COLO668 (cell line): ENCODE data around the gene INSIG2.
A peak's percentile ranks its signal among the peaks of the same experiment; 100 is the strongest.

Experiments
- DNase-seq: peaks from one replicate; lab custom pipeline; 2025; ENCODE audit not compliant: unreplicated experiment; lab: John Stamatoyannopoulos, UW

The INSIG2 gene

GRCh38 chr2:118088051-118089024, at the start of gene INSIG2:
INSIG2 (plus strand) TSS chr2:118088471; CDS start chr2:118096557, 8,086 bp downstream.
- DNase-seq = peak; percentile 96

- no peak for DNase-seq
Measured at GRCh38 chr2:118040891-118041290, 47.4 kb upstream of the INSIG2 start.

DNA sequence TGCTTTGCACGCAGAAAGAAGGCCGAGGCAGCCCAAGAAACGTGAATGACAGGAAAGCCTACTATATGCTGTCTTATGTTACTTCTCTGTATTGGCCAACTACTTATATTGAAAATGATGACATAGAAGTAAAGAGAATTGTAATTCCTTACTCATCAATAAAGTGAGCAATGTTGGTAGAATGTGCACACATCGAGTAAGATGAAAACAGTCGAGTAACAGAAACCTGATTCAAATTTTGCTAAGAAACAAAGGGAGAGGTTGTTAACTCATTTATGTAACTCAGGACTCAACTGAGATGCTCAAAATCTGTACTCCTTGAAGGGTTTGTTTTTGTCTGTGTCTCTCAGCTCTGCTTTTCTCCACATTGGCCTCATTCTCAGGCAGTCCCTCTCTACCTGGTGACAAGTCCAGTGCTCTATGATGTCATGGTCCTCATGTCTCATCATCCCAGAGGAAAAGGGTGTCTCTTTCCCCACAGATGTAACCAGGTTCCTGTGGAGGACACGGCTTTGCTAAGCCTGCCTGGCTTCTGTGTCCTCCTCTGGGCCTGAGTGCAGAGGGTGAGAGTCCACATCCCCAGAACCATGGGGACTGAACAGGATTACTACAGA, 44.1 kb upstream of the INSIG2 start:
- no peak for DNase-seq

DNA sequence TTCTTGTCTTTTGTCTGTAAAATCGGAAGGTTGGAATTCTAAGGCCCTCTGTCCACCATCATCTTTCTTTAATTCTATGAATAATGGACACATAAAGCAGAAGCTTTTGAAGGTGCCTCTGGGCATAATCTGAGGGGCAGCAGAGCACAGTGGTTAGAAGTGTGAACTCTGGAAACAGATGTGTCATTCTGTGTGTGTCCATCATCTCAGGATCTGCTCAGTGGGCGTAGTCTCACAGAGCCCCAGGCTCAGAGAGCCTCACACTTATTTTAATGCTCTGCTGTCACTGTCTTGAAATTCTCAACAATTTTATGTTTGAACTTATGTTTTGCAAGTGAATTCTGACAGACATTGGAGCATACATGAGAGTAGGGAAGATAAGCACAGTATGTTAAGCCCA, 43.4 kb upstream of the INSIG2 start:
- DNase-seq = no peak

GRCh38 chr2:118045286-118045685, 43.0 kb upstream of the INSIG2 start:
- DNase-seq = no peak

DNA sequence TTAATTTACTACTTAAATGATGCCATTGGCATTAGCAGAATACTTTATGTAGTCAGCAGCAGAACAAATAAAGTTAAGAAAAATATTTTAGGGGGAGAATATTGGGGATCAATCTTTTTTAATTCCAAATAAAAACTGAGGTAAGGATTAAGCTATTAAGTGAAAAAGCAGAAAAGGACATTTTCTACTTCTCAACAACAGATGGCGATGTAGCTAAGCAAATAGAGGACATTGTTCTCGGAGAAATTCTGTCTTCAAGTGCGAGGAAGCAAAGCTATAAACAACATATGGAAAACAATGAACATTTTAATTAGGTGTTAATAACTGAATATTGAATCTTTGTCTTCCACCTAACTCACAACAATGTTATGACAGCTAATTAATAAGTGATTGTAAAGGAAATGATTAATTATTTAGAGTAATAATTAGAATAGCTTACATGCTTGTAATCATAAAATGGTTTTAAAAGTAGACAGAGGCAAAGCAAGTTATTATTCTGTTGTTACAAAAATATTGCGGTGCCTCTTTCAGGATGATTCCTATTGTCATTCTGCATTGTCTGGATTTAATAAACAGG, 41.5 kb upstream of the INSIG2 start:
- DNase-seq = no peak

GRCh38 chr2:118047380-118047826, 40.9 kb upstream of the INSIG2 start:
- DNase-seq = no peak

DNA sequence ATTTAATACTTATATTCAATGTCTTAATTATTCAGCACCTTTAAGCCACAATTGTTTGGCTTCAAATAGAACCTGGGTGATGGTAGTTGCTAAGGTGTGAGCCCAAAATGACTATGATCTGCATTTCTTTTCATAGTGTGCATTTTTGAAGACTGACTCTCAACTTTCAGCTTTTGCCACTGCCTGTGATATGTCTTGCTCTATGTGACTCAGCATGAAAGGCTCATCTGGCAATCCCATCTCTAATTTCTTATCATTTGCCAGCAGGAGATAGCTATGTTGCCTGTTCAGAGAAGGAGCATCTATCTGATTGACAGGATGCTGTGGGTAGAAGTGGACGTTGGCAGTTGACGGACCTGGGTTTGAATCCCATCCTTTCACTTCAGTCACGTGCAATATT, 39.9 kb upstream of the INSIG2 start:
- DNase-seq = no peak

DNA sequence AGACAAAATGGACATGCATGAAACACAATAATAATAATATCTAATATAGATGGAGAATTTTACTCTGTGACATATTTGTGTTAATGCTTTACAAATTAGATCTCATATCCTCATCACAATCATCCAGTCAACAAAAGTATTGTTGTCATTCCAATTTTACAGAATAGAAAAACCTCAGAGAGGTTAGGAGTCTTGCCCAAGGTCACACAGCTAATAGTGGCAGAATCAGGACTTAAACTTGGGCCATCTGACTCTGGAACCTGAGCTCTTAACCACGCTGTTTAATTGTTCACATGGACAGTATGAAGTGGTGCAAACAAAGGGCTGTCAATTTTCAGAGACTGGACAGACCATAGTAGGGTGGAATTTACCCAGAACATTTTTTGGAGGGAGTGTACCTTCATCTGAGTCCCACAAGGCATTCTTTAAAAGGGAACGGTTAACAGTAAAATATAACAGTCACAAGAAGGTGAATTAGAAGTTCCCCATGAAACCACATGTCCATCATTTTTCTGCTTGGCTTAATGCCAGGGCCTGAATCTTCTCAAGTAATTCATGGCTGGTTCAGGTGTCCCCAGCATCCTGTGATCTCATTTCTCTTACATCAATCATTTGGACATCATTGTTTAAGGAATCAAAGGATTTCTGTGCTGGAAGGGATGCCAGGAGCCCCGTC, 39.0 kb upstream of the INSIG2 start:
- DNase-seq = no peak

DNA sequence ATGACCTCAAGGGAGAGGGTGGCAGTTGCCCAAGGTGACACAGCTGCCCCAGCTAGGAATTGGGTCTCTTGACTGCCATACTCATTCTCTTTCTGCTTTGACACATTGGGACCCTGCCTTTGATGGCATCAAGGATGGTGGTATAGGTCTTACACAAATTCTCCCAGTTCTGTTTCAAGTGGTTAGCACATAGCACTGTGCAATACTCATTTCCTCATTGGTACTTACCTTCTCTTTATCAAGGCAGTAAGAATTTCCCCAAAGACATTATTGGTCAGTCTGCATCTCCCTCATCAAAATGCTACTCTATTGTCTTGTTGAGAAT, 38.5 kb upstream of the INSIG2 start:
- no peak for DNase-seq

- DNase-seq = no peak
Measured at GRCh38 chr2:118050386-118050785, 37.9 kb upstream of the INSIG2 start.

- no peak for DNase-seq
Measured at GRCh38 chr2:118050974-118051373, 37.3 kb upstream of the INSIG2 start.

DNA sequence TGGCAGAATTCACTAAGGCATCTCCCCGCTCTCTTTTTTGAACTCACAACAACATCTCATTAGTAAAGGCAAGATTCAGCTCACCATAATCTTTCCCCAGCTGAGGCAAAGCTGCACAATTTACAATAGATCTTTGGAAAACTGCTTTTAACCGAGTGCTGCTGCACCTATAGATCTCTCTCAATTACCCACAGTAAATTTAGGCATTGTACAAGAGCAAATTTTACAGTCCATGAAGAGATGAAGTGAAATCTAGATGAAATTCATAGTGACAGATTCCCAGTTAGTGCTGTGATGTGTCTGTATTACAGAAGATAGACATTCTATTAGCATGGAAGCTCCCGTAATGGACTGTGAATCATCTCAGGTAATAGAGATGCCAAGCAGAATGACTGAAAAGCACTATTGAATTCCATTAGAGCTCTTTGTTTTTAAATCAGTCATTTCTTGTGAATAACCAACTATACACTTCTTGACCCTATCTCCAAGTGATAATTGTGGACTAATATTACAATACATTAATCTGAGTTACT, 36.4 kb upstream of the INSIG2 start:
- no peak for DNase-seq

DNA sequence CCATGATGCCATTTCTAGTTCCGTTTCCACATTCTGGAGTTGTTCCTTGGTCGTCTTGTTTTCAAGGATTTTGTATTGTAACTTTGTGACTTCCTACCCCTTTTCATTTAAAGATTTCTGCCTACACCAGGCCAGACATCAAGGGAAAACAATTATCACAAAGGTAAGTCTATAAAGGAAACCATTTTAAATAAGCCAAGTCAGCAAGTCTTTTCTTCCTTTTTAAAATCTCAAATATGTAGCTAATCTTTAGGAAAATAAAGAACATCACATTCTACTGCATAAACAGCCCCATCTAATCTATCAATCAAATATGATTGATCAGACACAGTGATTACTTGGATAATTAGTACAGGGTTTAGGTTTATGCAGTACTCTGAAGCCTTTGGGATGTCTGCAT, 35.8 kb upstream of the INSIG2 start:
- DNase-seq = no peak

DNA sequence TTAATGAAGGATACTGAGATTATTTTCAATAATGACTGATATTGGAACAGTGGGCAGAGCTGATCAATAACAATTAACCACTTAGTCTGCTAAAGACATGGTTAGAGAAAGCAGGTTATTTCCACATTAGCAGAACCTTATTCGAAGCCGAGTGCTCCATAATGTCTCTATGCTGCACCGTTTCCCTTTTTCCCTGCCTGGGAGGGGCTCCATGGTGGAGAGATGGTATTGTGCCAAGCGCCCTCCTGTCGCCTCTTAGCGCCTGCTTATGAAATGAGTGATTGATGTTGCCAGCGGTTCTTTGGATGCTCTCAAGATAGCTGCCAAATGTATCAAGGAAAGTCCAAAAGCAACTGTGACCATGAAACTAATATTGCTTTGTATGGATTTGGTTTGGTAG, 34.6 kb upstream of the INSIG2 start:
- no peak for DNase-seq

DNA sequence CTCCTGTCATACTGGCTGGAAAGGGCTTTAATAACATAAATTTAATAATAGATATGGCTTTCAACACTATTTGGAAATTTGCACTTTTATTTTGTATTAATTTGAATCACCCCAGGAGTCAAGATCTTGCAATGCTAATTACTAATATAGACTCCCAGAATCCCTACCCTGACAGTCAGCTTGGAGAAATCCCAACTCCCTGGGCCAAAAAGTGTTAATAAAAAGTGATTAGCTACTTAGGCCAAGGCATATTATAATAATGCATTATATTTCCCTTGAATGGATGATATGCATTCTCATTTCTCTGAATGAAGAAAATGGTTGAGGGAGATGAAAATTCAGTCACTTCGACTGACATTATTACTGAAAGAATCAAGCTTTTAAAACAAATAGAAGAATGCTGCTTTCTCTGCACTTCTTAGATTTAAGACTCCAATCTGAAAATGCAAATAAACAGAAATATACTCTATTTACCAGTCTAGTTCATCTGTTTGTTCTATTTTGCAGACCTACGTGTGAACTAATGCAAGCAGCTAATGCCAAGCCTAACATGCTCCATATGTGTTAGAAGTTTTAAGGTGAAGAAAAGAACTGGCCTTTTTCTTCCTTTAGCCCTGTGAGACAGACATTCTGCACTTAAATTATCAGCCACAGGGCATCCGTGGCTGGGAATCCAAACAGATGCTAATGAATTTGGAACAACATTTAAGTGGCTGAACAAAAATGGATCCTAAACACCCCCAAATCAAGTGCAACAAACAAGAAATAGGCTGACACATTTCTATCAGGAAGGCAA, 33.9 kb upstream of the INSIG2 start:
- no peak for DNase-seq

GRCh38 chr2:118055512-118056164, 32.6 kb upstream of the INSIG2 start:
- DNase-seq = no peak

- DNase-seq = no peak
Measured at GRCh38 chr2:118056165-118056534, 32.1 kb upstream of the INSIG2 start.

DNA sequence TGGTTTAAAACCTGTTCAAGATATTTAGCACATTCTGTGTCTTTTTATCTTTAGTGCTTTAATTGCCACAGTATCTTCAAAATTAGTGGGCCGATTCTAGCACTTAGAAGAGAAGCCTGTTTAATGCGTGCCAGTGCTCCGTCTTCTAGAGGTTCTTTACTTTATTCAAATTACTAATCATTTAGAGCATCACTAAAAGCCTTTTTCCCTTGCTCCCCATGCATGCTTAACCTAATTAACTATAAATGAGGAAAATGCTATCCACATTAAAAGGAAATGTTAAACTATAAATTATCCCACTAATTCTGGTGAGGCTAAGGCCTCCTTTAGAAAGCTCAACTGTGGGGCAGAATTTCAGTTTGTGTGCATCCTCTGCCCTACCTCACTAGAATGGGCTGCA, 31.5 kb upstream of the INSIG2 start:
- DNase-seq = no peak

DNA sequence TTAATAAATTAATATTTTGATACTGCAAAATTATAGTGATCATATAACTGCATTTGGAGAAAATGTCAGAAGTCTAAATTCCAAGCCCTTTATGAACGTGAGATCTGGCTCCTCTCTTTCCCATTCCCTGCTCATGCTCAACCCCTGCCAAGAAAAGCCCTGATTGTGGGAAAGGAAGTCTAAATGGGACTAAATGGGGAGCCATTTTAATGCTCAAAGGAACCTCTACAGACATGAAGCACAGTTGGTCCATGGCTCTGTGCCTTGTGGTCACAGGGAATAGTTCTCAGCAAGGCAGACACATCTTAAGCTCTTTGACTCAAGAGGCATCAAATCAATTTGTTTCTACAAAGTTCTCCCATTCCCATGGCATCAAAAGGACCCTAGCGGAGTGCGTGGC, 29.3 kb upstream of the INSIG2 start:
- DNase-seq = no peak
